ENCODE data around the gene TRMT61A.

The TRMT61A gene

GRCh38 chr14:103550451-103551337 lies 21.7 kb downstream of the TRMT61A start:
- H3K4me3 ChIP-seq (ENCODE audit: low read length): no peak overlapping the region
- DNase-seq (ENCODE audit: low read depth): no peak
- no peak for TF ChIP-seq CTCF (IDR thresholded peaks at IDR 0.05; ENCODE audit: insufficient read depth, low read depth, low read length, missing control alignments)

GRCh38 chr14:103551338-103551762 lies 22.4 kb downstream of the TRMT61A start:
- TF ChIP-seq CTCF (IDR thresholded peaks at IDR 0.05; ENCODE audit: insufficient read depth, low read depth, low read length, missing control alignments): no peak
- no peak for DNase-seq (ENCODE audit: low read depth)
- H3K4me3 ChIP-seq (ENCODE audit: low read length): no peak overlapping the region

- no peak overlapping the region for H3K4me3 ChIP-seq (ENCODE audit: low read length)
- TF ChIP-seq CTCF (IDR thresholded peaks at IDR 0.05; ENCODE audit: insufficient read depth, low read depth, low read length, missing control alignments): no peak
- DNase-seq (ENCODE audit: low read depth): peak; percentile 70
Measured at GRCh38 chr14:103552011-103552845, 23.2 kb downstream of the TRMT61A start.

GRCh38 chr14:103552846-103553210 lies 23.8 kb downstream of the TRMT61A start:
- no peak overlapping the region for H3K4me3 ChIP-seq (ENCODE audit: low read length)
- no peak for DNase-seq (ENCODE audit: low read depth)
- no peak for TF ChIP-seq CTCF (IDR thresholded peaks at IDR 0.05; ENCODE audit: insufficient read depth, low read depth, low read length, missing control alignments)

- H3K4me3 ChIP-seq (ENCODE audit: low read length): no peak overlapping the region
- DNase-seq (ENCODE audit: low read depth): no peak
- no peak for TF ChIP-seq CTCF (IDR thresholded peaks at IDR 0.05; ENCODE audit: insufficient read depth, low read depth, low read length, missing control alignments)
Measured at GRCh38 chr14:103555559-103556337, 26.8 kb downstream of the TRMT61A start.

- no peak for DNase-seq (ENCODE audit: low read depth)
- TF ChIP-seq CTCF (IDR thresholded peaks at IDR 0.05; ENCODE audit: insufficient read depth, low read depth, low read length, missing control alignments): no peak
- H3K4me3 ChIP-seq (ENCODE audit: low read length): no peak overlapping the region
Measured at GRCh38 chr14:103556946-103557758, 28.2 kb downstream of the TRMT61A start.

Measured in epithelial cell of esophagus (primary cell).